ENCODE results near the gene ABL1.
"Not testable (repeated sequence)": the region's sequence is repeated elsewhere in the genome, so short reads cannot be mapped to it uniquely, and the experiment has no call there.

Gene ABL1

DNA sequence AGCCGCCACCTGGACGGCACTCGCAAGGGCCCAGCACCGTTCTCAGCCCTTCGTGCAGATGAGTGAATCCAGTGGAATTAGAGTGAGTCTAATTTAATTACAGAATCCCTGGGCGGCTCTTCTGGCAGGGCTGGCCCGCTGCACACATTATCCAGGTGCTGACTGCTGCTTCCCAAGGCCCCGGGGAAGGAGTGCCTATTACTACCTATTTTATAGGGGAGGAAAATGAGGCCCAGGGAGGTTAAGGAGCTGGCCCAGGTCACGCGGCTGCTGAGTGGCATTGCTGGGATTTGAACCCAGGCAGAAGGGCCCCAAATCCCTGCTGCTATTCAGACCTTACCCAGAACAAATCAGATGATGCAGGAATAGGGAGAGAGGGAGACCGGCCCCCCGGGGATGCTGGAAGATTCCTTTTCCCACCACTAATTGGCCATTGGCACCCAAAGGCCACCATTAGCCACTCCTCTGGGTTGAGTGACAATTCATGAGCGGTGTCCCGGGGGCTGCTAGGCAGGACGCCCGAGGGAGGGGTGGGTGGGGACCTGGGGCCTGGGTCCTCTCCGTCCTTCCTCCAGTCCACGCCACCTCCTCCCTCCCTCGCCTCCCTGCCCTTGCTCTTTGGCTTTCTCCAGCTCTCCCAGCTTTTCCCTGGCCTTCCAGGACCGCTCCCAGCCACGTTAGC is 71.8 kb downstream of the ABL1 start:
- no peak for ATAC-seq
- TF ChIP-seq GLIS3 (CRISPR knock-in tag; IDR thresholded peaks at IDR 0.05), result no peak
- no peak for TF ChIP-seq ZNF70 (CRISPR knock-in tag; IDR thresholded peaks at IDR 0.05)
- no peak for TF ChIP-seq SNAI2 (CRISPR knock-in tag; IDR thresholded peaks at IDR 0.05)
- TF ChIP-seq ZC3H10 (CRISPR knock-in tag; IDR thresholded peaks at IDR 0.05), result no peak
- TF ChIP-seq CSDC2 (CRISPR knock-in tag; IDR thresholded peaks at IDR 0.05), result no peak
- no peak for TF ChIP-seq ESRRG (CRISPR knock-in tag; IDR thresholded peaks at IDR 0.05)
- no peak for TF ChIP-seq ISL1 (CRISPR knock-in tag; IDR thresholded peaks at IDR 0.05)
- TF ChIP-seq, protein P1, sequence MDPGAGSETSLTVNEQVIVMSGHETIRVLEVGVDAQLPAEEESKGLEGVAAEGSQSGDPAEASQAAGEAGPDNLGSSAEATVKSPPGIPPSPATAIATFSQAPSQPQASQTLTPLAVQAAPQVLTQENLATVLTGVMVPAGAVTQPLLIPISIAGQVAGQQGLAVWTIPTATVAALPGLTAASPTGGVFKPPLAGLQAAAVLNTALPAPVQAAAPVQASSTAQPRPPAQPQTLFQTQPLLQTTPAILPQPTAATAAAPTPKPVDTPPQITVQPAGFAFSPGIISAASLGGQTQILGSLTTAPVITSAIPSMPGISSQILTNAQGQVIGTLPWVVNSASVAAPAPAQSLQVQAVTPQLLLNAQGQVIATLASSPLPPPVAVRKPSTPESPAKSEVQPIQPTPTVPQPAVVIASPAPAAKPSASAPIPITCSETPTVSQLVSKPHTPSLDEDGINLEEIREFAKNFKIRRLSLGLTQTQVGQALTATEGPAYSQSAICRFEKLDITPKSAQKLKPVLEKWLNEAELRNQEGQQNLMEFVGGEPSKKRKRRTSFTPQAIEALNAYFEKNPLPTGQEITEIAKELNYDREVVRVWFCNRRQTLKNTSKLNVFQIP (CRISPR knock-in tag; IDR thresholded peaks at IDR 0.05; ENCODE audit: borderline replicate concordance, low read depth), result no peak
- TF ChIP-seq ZFP30 (CRISPR knock-in tag; IDR thresholded peaks at IDR 0.05), result no peak
- no peak for TF ChIP-seq BACH2 (CRISPR knock-in tag; IDR thresholded peaks at IDR 0.05; ENCODE audit: borderline replicate concordance)
- TF ChIP-seq TOX (CRISPR knock-in tag; IDR thresholded peaks at IDR 0.05; ENCODE audit: borderline replicate concordance), result no peak
- TF ChIP-seq ARNTL (CRISPR knock-in tag; IDR thresholded peaks at IDR 0.05; ENCODE audit: borderline replicate concordance, low read depth), result no peak
- TF ChIP-seq CSRNP3 (CRISPR knock-in tag; IDR thresholded peaks at IDR 0.05), result no peak
- TF ChIP-seq OSR1 (CRISPR knock-in tag; IDR thresholded peaks at IDR 0.05), result no peak
- TF ChIP-seq PPARA (CRISPR knock-in tag; IDR thresholded peaks at IDR 0.05; ENCODE audit: borderline replicate concordance), result no peak
- TF ChIP-seq, protein P2, sequence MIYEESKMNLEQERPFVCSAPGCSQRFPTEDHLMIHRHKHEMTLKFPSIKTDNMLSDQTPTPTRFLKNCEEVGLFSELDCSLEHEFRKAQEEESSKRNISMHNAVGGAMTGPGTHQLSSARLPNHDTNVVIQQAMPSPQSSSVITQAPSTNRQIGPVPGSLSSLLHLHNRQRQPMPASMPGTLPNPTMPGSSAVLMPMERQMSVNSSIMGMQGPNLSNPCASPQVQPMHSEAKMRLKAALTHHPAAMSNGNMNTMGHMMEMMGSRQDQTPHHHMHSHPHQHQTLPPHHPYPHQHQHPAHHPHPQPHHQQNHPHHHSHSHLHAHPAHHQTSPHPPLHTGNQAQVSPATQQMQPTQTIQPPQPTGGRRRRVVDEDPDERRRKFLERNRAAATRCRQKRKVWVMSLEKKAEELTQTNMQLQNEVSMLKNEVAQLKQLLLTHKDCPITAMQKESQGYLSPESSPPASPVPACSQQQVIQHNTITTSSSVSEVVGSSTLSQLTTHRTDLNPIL (CRISPR knock-in tag; IDR thresholded peaks at IDR 0.05; ENCODE audit: low read depth), result no peak
- no peak for TF ChIP-seq RARB (CRISPR knock-in tag; IDR thresholded peaks at IDR 0.05)
- TF ChIP-seq ZNF565 (CRISPR knock-in tag; conservative IDR thresholded peaks at IDR 0.05; ENCODE audit: low read depth), result no peak
- no peak for TF ChIP-seq ZFP3 (CRISPR knock-in tag; IDR thresholded peaks at IDR 0.05)
- TF ChIP-seq TCF4 (CRISPR knock-in tag; IDR thresholded peaks at IDR 0.05; ENCODE audit: borderline replicate concordance), result no peak

- TF ChIP-seq ISL1 (CRISPR knock-in tag; IDR thresholded peaks at IDR 0.05) (no peak), ZNF8 (CRISPR knock-in tag; IDR thresholded peaks at IDR 0.05) (no peak), ZFP30 (CRISPR knock-in tag; IDR thresholded peaks at IDR 0.05) (no peak), ZNF70 (CRISPR knock-in tag; IDR thresholded peaks at IDR 0.05) (no peak), ARNTL (CRISPR knock-in tag; IDR thresholded peaks at IDR 0.05; ENCODE audit: borderline replicate concordance, low read depth) (no peak), OSR1 (CRISPR knock-in tag; IDR thresholded peaks at IDR 0.05) (no peak), TCF4 (CRISPR knock-in tag; IDR thresholded peaks at IDR 0.05; ENCODE audit: borderline replicate concordance) (no peak), BACH2 (CRISPR knock-in tag; IDR thresholded peaks at IDR 0.05; ENCODE audit: borderline replicate concordance) (no peak), ZFP3 (CRISPR knock-in tag; IDR thresholded peaks at IDR 0.05) (no peak)
- TF ChIP-seq, protein P1 (CRISPR knock-in tag; IDR thresholded peaks at IDR 0.05; ENCODE audit: borderline replicate concordance, low read depth), result no peak
- TF ChIP-seq, protein P2 (CRISPR knock-in tag; IDR thresholded peaks at IDR 0.05; ENCODE audit: low read depth), result no peak
- ATAC-seq, result no peak
Observed at GRCh38 chr9:130908146-130908877, 73.3 kb downstream of the ABL1 start.

GRCh38 chr9:130908878-130909355 is 73.9 kb downstream of the ABL1 start:
- ATAC-seq, result no peak
- TF ChIP-seq PPARA (CRISPR knock-in tag; IDR thresholded peaks at IDR 0.05; ENCODE audit: borderline replicate concordance), result no peak
- no peak for TF ChIP-seq CSRNP3 (CRISPR knock-in tag; IDR thresholded peaks at IDR 0.05)
- no peak for TF ChIP-seq BACH2 (CRISPR knock-in tag; IDR thresholded peaks at IDR 0.05; ENCODE audit: borderline replicate concordance)
- no peak for TF ChIP-seq TOX (CRISPR knock-in tag; IDR thresholded peaks at IDR 0.05; ENCODE audit: borderline replicate concordance)
- no peak for TF ChIP-seq GLIS3 (CRISPR knock-in tag; IDR thresholded peaks at IDR 0.05)

DNA sequence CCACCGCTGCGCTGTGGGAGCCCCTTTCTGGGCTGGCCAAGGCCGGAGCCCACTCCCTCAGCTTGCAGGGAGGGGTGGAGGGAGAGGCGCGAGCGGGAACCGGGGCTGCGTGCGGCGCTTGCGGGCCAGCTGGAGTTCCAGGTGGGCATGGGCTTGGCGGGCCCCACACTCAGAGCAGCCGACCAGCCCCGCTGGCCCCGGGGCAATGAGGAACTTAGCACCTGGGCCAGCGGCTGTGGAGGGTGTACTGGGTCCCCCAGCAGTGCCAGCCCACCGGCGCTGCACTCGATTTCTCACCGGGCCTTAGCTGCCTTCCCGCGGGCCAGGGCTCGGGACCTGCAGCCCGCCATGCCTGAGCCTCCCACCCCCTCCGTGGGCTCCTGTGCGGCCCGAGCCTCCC is 75.0 kb downstream of the ABL1 start:
- not testable (repeated sequence) for ATAC-seq

DNA sequence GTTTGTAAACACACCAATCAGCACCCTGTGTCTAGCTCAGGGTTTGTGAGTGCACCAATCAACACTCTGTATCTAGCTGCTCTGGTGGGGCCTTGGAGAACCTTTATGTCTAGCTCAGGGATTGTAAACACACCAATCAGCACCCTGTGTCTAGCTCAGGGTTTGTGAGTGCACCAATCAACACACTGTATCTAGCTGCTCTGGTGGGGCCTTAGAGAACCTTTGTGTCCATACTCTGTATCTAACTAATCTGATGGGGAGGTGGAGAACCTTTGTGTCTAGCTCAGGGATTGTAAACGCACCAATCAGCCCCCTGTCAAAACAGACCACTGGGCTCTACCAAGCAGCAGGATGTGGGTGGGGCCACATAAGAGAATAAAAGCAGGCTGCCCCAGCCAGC is 75.6 kb downstream of the ABL1 start:
- not testable (repeated sequence) for ATAC-seq
